Gastroesophageal sphincter (tissue), 3 donors: Measurements from ENCODE around the gene RAI1.
A peak's percentile ranks its signal among the peaks of the same experiment; 100 is the strongest.

Experiments used
- POLR2A ChIP-seq, 2 donors: fragments of 450-650 bp; IDR thresholded peaks; one replicate each; pipeline ENCODE4 v1.6.1; 2017; ENCODE audit warnings: antibody characterized with exemption in 2 of 2, mild to moderate bottlenecking in 2 of 2, moderate library complexity in 1 of 2
- TF ChIP-seq, protein P1 (sequence below), 4 experiments: fragments of 200-600 bp in 2 of 4; fragments of 450-650 bp in 2 of 4; sonication (generic) in 1 of 4; IDR thresholded peaks; one replicate each; pipeline ENCODE4 v1.5.1; 2017 to 2019; ENCODE audit warnings: antibody characterized with exemption in 4 of 4, mild to moderate bottlenecking in 2 of 4, moderate library complexity in 2 of 4

DNA sequence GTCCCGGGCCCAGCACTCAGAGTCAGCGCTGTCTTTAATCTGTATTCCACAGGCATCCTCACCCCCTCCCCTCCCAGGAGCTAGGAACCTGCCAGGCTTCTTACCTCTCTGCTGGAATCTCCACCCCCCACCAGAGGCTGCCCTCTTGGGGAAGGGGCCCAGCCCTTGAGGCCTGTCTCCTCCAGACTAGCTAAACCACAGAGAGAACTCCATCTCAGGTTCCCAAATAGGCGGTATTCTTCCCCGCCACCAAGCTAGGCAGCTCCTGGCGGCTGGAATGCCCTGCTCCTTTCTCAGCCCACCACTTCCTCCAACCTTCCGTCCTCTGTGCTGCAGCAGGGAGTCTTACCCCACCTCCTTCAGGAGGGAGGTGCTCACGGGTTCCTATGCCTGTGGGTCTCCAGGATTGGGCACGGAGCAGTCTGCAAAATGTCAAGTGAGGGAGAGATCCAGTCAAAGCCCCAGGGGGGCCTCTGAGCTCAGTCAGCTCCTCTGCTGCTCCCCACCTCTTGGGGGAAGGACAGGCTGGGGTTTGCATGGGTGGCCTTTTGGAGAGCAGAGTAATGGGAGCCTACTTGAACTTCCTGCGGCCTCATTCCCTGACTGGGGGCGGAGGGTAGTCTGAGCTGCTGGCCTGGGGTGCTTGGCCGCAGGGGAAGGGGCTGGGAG, 99.8 kb downstream of the RAI1 start:
- TF ChIP-seq, protein P1, sequence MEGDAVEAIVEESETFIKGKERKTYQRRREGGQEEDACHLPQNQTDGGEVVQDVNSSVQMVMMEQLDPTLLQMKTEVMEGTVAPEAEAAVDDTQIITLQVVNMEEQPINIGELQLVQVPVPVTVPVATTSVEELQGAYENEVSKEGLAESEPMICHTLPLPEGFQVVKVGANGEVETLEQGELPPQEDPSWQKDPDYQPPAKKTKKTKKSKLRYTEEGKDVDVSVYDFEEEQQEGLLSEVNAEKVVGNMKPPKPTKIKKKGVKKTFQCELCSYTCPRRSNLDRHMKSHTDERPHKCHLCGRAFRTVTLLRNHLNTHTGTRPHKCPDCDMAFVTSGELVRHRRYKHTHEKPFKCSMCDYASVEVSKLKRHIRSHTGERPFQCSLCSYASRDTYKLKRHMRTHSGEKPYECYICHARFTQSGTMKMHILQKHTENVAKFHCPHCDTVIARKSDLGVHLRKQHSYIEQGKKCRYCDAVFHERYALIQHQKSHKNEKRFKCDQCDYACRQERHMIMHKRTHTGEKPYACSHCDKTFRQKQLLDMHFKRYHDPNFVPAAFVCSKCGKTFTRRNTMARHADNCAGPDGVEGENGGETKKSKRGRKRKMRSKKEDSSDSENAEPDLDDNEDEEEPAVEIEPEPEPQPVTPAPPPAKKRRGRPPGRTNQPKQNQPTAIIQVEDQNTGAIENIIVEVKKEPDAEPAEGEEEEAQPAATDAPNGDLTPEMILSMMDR (IDR thresholded peaks at IDR 0.05), result peak in 3 of 4 experiments; percentile 37 to 54 (median 40)
- no peak for TF ChIP-seq POLR2A (IDR thresholded peaks at IDR 0.05)
